Forelimb muscle (tissue), 1 donor: ENCODE measurements around the gene MAPK11. TPM values are rescaled to one million over a fixed set of nuclear protein-coding genes. Genes with fewer than 3 reads are reported as not detected.
A peak's percentile ranks its signal among the peaks of the same experiment; 100 is the strongest.

ENCODE experiments used
- DNase-seq: peaks from one replicate; pipeline ENCODE4 v3.0.0-alpha.2; 2013; ENCODE audit warnings: low read depth
- polyA plus RNA-seq: library from polyadenylated mRNA; unstranded; fragments of 120-200 nt; gene quantifications from one replicate; pipeline ENCODE4 v1.2.1, GENCODE V29; 2013; ENCODE audit not compliant: insufficient read length

Gene MAPK11
- polyA plus RNA-seq, 1 donor, result 5.6 TPM

- DNase-seq, result no peak
These were observed 37.9 kb upstream of the MAPK11 start for GRCh38 chr22:50307890-50308596.

DNA sequence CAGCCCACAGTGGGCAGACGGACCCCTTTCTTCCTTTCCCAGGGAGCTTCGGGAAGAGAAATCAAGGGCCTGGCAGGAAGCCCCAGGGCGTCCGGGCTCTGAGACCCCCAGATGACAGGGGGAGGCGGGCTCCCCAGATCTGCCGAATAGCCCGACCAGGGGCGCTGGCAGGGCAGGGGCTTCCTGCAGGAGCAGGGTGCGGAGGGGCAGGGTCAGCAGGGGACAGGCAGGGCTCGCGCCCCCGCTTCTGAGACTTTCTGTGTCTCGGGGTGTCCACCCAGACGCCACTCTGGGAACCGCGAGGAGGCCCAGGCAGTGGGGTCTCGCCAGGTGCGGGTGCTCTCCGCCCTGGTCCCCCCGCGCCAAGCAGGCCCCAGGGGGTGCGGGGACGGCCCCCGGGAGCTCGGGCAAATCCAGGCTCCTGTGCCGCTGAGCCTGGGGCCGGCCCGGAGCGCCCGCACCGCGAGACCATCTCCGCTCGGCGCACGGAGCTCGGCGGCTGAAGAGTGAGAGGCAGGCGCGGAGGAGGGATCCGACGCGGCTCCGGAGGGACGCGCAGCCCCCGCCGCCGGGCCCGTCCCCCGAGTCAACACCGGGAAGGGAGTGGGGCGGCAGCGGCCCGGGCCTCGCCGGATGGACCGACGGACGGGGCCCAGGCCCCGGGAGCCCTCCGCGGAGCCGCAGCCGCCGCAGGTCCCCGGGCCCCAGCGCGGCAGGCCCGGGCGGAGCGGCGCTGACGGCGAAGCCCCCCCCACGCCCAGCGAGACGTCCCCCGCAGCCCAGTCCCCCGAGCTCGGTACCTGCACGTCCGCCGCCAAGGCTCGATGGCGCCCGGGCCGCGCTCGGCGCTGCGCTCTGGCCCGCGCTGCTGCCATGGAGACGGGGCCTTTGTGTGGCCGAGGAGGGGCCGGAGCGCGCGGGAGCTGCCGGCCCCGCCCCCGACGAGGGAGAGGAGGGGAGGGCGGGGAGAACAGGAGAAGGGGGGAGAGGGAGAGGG is 36.9 kb upstream of the MAPK11 start, which contains the start of gene PLXNB2:
Gene PLXNB2 (minus strand): TSS at position 894 of the 997 bp plus-strand sequence. CDS start 17,062 bp downstream, outside the sequence.
- DNase-seq, result peak; percentile 54

DNA sequence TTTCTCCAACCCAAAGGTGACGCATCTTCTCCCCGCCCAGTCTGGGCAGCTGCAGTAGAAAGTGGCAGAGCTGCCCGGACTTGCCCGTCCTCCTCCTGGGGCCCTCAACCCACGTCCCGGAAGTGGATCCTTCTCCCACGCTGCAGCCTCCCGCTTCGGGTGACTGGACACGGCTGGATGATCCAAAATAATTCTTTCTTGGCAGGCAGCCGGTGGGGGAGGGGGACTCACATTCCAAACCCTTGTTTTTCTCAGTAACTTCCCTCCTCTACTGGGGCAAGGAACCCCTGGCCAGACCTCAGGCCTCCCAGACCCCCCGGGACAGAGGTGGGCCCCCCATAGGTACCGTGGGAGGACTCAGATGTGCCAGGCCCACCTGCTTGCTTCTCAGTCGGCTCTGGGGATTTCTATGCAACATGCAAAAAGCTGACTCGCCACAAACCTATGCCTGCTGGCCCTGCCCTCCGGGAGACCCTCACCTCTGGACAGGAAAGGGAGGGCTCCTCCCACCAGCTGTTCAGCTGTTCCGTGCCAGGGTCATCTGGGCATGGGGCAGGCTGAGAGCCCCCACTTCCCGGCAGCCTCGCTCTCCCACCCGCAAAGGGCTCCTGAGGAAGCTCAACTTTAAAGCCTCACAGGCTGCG is 35.9 kb upstream of the MAPK11 start:
- DNase-seq, result no peak

- DNase-seq, result no peak
These were observed 35.3 kb upstream of the MAPK11 start for GRCh38 chr22:50305393-50305922.

DNA sequence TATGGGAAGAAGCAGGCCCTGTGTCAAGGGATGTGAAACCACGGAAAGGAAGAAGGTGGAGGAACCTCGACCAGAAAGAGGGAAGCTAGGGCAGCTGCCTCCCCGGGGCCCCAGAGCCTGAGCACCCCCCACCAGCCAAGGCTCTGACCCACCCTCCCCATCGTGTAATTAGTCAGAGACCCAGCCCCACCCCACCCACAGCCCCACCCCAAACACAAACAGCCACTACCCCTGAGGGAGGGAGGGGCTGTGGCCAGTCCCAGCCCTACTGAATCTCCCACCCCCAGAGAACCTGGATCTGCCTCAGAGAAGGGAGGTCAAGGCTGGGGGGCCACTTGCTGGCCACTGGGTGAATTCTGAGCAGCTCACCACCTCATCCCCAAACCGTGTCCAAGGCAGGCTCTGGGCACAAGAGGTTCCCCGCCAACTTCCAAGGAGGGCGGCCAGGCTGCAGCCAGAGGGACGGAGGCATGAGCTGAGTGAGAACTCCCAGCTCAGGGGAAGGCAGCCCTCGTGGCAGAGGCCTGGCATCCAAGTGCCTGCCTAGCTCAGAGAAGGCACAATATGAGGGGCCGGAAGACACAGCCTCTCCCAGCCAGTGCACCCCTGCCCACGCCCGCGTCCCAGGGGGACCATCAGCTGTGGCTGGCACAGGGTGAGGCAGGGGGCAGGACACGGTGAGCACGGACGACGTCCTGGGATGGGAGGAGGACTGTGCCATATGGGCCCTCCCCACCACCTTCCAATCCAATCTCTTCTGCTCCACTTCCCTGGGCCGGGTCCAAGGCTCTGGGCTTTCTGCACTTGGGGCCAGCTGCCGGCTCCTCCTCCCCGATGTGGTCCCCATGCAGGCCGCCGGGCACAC is 34.6 kb upstream of the MAPK11 start:
- no peak for DNase-seq

- no peak for DNase-seq
These were observed 33.8 kb upstream of the MAPK11 start for GRCh38 chr22:50303848-50304527.

- no peak for DNase-seq
These were observed 33.3 kb upstream of the MAPK11 start for GRCh38 chr22:50303515-50303847.

GRCh38 chr22:50302564-50302963 is 32.4 kb upstream of the MAPK11 start:
- no peak for DNase-seq

DNA sequence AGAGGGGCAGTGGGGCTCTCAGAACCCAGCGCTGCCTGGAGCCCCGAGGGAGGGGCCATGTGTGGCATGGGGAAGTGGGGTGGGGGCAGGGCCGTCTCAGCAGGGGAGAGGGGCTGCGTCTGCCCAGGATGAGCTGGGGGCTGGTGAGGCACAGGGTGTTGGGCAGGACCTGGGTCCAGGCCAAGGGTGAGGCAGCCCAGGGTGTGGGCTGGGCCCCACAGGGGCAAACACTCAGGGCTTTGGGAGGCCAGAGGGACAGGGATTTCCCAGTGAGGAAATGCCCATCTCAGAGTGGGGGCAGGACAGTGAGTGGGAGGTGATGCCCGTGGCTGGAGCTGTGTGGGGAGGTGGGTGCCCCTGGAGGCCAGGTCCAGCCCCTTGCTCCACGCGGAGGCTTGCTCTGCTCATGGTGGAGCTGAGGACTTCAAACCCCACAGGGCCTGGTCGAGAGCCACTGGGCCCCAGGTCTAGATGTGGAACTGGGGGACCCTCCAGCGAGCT is 31.9 kb upstream of the MAPK11 start:
- no peak for DNase-seq

DNA sequence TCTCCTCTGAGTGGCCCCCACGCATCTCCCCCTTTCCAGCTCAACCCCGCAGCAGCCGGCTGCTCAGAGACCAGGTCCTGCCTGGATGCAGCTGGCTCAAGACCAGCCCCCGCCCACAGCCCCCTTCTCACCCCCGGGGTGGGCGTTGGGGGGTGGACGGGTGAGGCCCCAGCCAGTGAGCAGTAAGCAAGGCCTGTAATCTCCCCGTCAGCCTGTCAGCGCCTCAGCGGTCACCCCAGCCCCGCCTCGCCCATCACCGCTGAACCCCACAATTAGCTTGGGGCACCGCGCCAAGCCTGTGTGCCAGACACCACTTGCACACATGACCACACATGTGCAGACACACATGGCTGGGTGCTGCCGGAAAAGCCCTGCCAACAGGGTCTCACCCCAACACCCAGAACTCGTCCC is 31.4 kb upstream of the MAPK11 start:
- DNase-seq, result no peak

DNA sequence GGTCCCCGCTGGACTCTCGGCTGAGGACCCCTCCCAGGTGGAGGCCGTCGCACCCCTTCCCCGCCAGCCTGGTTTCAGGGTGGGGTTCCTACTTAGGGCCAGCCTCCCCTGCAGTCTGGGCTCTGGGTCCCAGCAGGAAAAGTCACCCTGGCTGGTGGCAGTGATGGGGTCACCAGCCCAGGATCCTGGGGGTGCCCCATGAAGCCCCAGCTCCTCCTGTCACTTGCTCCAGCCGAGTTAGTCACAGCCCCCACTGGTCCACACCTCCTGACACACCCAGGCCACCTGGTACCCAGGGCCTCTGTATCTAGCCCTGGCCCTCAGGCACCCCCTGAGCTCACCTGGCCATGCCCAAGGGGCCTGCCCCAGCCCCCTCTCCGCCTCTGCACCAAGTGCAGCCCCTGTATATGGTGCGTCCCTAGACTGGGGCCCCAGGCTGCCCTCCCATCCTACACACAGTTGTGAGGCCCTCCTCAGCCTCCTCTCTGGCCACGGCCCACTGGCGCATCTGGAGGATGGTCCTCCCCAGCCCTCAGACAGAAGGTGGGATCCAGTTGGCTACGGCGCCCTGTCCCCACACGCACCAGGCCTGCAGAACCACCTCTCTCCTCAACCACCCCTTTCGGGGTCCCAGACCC is 30.6 kb upstream of the MAPK11 start:
- no peak for DNase-seq

- DNase-seq, result no peak
These were observed 29.8 kb upstream of the MAPK11 start for GRCh38 chr22:50299785-50300619.

GRCh38 chr22:50298937-50299784 is 29.0 kb upstream of the MAPK11 start:
- no peak for DNase-seq

GRCh38 chr22:50298266-50298637 is 28.1 kb upstream of the MAPK11 start:
- DNase-seq, result no peak

DNA sequence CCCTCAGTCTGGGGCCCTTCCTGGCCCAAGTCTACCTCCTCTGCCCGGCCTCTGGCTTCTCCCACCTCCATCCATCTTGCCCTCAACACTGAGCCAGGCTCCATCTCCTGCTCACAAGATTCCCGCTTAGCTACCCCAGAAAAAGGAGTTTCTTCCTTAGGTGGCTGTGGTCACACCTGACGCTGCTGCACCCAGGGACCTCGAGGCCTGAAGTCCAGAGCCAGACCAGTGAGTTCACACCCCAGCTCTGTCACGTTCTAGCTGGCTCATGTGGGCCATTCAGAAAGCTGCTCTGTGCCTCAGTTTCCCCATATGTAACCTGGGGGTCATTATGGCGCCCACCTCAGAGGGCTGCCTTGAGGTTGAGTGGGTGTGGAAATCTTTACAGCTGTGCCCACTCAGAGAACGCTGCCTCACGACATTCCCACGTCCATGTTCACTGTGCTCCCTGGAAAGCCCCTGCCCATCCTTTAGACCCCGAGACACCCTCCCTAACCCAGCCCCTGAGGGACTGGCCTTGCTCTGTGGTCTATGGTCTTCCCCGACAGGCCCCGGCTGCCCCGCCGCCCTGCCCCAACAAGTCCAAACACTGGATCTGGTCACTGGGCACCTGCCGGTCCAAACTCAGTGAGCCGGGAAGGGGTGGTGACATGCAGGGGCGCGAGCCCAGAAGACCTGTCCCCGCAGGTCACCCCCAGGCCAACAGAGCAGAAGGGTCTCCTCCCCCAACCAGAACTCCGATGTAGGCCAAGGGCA is 27.5 kb upstream of the MAPK11 start:
- no peak for DNase-seq

- no peak for DNase-seq
These were observed 26.7 kb upstream of the MAPK11 start for GRCh38 chr22:50296658-50297490.
